NT2/D1 (cell line): ENCODE measurements around the gene C1orf174.

Experiments used
- SUZ12 ChIP-seq: IDR thresholded peaks from 2 replicates; pipeline ENCODE4 v1.6.1; 2011; ENCODE audit not compliant: insufficient read length, insufficient read depth; ENCODE audit errors: extremely low read depth
- YY1 ChIP-seq: IDR thresholded peaks from 2 replicates; pipeline ENCODE4 v1.6.1; 2011; ENCODE audit not compliant: insufficient read length, insufficient read depth
- ZNF274 ChIP-seq: IDR thresholded peaks from 2 replicates; pipeline ENCODE4 v1.6.1; 2011; ENCODE audit warnings: mild to moderate bottlenecking, low read depth, low read length

- TF ChIP-seq YY1 (no peak), ZNF274 (no peak), SUZ12 (no peak)
Observed at GRCh38 chr1:3847081-3847480, 53.0 kb downstream of the C1orf174 start.
